ENCODE results near the gene PREP.

Gene PREP

DNA sequence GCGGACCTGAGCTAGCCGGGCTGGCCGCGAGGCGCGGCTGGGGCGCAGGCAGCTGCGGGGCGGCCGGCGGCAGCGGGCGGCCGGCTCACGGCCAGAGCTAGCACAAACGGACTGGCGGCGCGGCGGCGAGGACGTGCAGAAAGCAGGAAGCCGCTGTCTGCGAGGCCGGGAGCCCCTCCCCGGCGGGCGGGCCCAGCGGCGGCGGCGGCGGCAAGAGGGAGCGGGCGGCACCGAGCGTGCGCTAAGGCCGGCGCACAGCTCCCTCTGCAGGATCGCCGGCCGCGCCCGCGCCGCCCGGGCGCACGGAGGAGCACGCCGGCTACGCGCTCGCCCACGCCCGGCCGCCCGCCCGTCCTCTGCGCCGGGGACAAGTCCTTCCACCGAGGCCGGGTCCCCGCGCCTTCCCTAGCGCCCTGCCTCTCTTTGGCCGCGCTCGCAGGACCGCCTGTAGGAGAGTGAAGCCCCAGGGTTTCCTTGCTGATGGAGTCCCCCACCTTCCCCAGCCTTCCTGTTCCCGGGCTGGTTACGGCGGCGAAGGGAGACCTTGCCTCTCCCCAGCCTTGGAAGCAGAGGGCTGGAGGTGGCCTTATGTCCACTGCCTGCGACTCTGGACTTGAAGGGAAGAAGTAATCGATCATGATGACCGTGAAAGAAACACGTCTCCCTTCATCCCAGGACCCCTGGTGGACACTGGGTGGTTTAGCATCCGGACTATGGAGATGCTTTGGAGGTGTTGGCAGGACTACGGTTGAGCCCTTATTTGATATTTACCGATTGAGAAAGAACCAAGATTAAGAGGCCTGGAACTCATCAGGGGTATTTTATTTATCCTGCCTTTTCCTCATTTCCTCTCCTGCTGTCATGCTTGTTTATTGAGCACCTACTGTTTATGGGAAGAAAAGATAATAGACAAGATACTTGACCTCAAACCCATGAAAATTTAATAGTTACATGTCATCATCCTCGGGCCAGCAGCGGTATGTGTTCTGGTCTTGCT is at the start of gene PREP:
Gene PREP, minus strand, starts transcription at position 144 of the 997 bp plus-strand sequence. CDS start 191 bp downstream, outside the sequence.
- Histone ChIP-seq H3K27me3 (ENCODE audit: low read length) (no peaks in the 10 kb centered on the region), H3K27ac (ENCODE audit: low read depth, low read length) (peak within 1 kb of the TSS; percentile 25), H3K79me2 (ENCODE audit: insufficient read depth, low read length) (peaks cover 39% of the 10 kb centered on the region), H3K4me2 (ENCODE audit: low read depth, low read length, poor library complexity, severe bottlenecking) (peak within 1 kb of the TSS; percentile 91), H3K36me3 (ENCODE audit: low read length) (no peaks in the 10 kb centered on the region), H3K4me3 (ENCODE audit: insufficient read depth, low read length, poor library complexity, severe bottlenecking) (peak within 1 kb of the TSS; percentile 99), H3F3A (ENCODE audit: insufficient read depth) (no peaks in the 10 kb centered on the region), H3K9me3 (ENCODE audit: insufficient read depth, low read length) (no peaks in the 10 kb centered on the region), H3K9me2 (replicated peaks; ENCODE audit: insufficient read depth, low read length) (no peaks in the 10 kb centered on the region), H2AFZ (ENCODE audit: low read depth, low read length, severe bottlenecking) (peak within 1 kb of the TSS; percentile 99), H3K9ac (ENCODE audit: low read length) (peak within 1 kb of the TSS; percentile 96), H4K20me1 (ENCODE audit: low read depth, low read length) (no peaks in the 10 kb centered on the region)
- TF ChIP-seq, protein P1, sequence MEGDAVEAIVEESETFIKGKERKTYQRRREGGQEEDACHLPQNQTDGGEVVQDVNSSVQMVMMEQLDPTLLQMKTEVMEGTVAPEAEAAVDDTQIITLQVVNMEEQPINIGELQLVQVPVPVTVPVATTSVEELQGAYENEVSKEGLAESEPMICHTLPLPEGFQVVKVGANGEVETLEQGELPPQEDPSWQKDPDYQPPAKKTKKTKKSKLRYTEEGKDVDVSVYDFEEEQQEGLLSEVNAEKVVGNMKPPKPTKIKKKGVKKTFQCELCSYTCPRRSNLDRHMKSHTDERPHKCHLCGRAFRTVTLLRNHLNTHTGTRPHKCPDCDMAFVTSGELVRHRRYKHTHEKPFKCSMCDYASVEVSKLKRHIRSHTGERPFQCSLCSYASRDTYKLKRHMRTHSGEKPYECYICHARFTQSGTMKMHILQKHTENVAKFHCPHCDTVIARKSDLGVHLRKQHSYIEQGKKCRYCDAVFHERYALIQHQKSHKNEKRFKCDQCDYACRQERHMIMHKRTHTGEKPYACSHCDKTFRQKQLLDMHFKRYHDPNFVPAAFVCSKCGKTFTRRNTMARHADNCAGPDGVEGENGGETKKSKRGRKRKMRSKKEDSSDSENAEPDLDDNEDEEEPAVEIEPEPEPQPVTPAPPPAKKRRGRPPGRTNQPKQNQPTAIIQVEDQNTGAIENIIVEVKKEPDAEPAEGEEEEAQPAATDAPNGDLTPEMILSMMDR (IDR thresholded peaks at IDR 0.05; ENCODE audit: insufficient read depth, low read length, poor library complexity, severe bottlenecking): peak; percentile 84
- TF ChIP-seq EZH2phosphoT487 (conservative IDR thresholded peaks at IDR 0.05; ENCODE audit: low read length): no peak

DNA sequence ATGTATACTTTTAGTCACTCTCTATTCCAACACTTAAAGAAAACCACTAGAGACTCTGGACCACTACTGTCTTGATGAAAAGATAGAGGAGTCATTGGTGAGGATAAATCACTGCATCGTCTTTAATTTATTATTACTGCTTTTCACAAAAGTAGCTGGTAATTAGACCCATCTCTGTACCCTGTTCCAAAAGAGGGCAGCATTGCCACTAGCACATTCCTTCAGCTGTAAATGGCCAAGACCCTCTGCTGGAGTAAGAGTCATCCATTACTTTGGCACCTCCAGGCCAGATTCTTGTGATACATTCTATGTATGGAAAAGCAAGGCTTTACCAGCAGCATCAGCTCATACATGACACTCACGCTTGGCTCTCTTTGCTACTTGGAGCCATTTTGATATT is 49.5 kb upstream of the PREP start:
- no peaks in the 10 kb centered on the region for H3K9me3 ChIP-seq (ENCODE audit: insufficient read depth, low read length)
- no peak for TF ChIP-seq EZH2phosphoT487 (conservative IDR thresholded peaks at IDR 0.05; ENCODE audit: low read length)
- TF ChIP-seq, protein P1 (IDR thresholded peaks at IDR 0.05; ENCODE audit: insufficient read depth, low read length, poor library complexity, severe bottlenecking): no peak
- H4K20me1 ChIP-seq (ENCODE audit: low read depth, low read length): no peaks in the 10 kb centered on the region
- no peak overlapping the region for H3K4me3 ChIP-seq (ENCODE audit: insufficient read depth, low read length, poor library complexity, severe bottlenecking)
- H3K9ac ChIP-seq (ENCODE audit: low read length): no peak overlapping the region
- H3K36me3 ChIP-seq (ENCODE audit: low read length): no peaks in the 10 kb centered on the region
- no peak overlapping the region for H3K27ac ChIP-seq (ENCODE audit: low read depth, low read length)
- no peaks in the 10 kb centered on the region for H3K27me3 ChIP-seq (ENCODE audit: low read length)
- H3K79me2 ChIP-seq (ENCODE audit: insufficient read depth, low read length): no peaks in the 10 kb centered on the region
- no peaks in the 10 kb centered on the region for H3F3A ChIP-seq (ENCODE audit: insufficient read depth)
- H2AFZ ChIP-seq (ENCODE audit: low read depth, low read length, severe bottlenecking): no peak overlapping the region
- no peak overlapping the region for H3K4me2 ChIP-seq (ENCODE audit: low read depth, low read length, poor library complexity, severe bottlenecking)
- no peaks in the 10 kb centered on the region for H3K9me2 ChIP-seq (replicated peaks; ENCODE audit: insufficient read depth, low read length)

DNA sequence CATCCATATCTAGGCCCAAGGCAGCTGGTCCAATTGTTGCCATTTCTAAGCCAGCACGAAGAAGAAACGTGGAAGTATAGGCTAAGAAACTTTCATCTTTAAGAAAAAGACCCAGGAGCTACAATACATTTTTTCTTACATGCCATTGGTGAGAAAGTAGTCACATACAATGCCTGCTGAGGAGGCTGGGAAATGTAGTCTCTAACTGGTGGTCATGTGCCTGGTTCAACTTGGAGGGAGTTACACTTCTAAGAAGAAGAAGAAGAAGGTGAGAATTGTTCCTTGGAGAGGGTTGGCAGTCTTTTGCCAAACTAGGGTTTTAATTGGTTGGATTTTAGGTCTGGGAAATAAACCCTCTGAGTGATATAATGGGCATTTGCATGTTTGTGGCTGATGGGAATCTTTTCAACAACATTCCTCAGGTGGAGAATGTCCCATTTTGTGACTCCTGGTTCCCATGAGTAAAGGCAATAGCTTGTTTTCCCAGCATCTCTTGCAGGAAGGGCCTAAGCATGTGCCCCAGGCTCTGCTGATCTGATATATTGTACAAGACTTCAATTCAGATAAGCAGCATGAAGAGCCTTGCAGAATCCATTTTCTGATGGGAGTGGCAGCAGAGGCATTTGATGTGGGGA is 47.0 kb upstream of the PREP start:
- no peaks in the 10 kb centered on the region for H3K27me3 ChIP-seq (ENCODE audit: low read length)
- no peaks in the 10 kb centered on the region for H3F3A ChIP-seq (ENCODE audit: insufficient read depth)
- H3K4me2 ChIP-seq (ENCODE audit: low read depth, low read length, poor library complexity, severe bottlenecking): no peak overlapping the region
- no peak overlapping the region for H3K4me3 ChIP-seq (ENCODE audit: insufficient read depth, low read length, poor library complexity, severe bottlenecking)
- H3K36me3 ChIP-seq (ENCODE audit: low read length): no peaks in the 10 kb centered on the region
- H2AFZ ChIP-seq (ENCODE audit: low read depth, low read length, severe bottlenecking): no peak overlapping the region
- no peaks in the 10 kb centered on the region for H4K20me1 ChIP-seq (ENCODE audit: low read depth, low read length)
- H3K79me2 ChIP-seq (ENCODE audit: insufficient read depth, low read length): no peaks in the 10 kb centered on the region
- no peak overlapping the region for H3K27ac ChIP-seq (ENCODE audit: low read depth, low read length)
- TF ChIP-seq, protein P1 (IDR thresholded peaks at IDR 0.05; ENCODE audit: insufficient read depth, low read length, poor library complexity, severe bottlenecking): no peak
- TF ChIP-seq EZH2phosphoT487 (conservative IDR thresholded peaks at IDR 0.05; ENCODE audit: low read length): no peak
- H3K9me2 ChIP-seq (replicated peaks; ENCODE audit: insufficient read depth, low read length): no peaks in the 10 kb centered on the region
- no peak overlapping the region for H3K9ac ChIP-seq (ENCODE audit: low read length)
- no peaks in the 10 kb centered on the region for H3K9me3 ChIP-seq (ENCODE audit: insufficient read depth, low read length)
